HG02610 (cell line): ENCODE measurements around the gene SPACA4.

ENCODE experiments used
- ATAC-seq: cut with Tn5 transposase; IDR thresholded peaks from one replicate; pipeline ENCODE4 v1.9.1; 2021; ENCODE audit warnings: mild to moderate bottlenecking, moderate library complexity; ENCODE audit not compliant: unreplicated experiment

The SPACA4 gene

DNA sequence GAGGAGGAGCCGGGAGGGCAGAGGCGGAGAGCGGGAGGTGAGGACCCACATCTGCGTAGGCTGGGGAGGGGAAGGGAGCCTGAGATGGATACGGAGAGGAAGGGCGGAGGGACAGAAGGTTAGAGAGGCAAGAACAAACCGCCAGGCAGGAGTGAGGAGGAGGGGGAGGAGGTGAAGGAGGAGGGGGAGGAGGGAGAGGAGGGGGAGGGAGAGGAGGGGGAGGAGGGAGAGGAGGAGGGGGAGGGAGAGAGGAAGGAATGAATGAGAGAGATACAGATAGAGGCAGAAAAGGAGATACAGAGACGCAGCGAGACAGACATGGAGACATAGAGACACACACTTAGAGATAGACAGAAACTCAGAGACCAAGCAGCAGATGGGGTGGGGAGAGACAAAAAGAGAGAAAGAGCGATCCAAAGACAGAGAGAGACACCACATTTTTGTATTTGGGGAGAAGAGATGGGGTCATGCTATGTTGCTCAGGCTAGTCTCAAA lies 40.2 kb downstream of the SPACA4 start:
- no peak for ATAC-seq

DNA sequence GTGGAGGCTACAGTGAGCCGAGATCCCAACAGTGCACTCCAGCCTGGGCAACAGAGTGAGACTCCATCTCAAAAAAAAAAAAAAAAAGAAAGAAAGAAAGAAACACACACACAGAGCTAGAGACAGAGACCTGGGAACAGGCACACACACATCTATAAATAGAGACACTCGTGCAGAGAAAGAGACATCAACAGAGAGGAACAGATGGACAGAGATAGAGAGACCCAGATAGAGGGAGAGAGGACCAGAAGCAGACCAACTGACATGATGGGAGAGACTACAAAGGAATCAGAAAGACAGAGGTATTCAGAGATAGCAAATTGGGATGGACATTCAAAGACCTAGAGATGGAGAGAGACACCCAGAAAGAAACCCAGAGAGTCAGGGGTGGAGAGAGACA lies 41.6 kb downstream of the SPACA4 start:
- no peak for ATAC-seq

DNA sequence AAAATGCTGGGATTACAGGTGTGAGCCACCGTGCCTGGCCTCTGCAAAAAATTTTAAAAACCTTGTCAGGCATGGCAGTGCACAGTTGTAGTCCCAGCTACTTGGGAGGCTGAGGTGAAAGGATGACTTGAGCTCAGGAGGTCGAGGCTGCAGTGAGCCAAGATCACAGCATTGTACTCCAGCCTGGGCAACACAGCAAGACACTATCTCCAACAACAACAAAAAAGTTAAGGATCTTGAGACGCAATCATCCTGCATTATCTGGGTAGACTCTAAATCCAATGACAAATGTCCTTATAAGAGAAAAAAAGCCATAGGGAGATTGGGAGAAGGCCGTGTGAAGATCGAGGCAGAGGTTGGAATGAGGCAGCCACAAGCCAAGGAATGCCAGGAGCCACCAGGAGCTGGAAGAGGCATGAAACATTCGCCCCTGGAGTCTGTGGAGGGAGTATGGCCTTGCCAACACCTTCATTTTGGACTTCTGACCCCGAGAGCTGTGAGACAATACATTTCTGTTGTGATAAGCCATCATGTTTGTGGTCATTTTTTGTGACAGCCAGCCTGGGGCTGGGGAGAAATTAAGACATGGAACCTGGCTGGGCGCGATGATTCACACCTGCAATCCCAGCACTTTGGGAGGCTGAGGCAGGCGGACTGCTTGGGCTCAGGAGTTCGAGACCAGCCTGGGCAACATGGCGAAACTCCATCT lies 44.6 kb downstream of the SPACA4 start:
- no peak for ATAC-seq

DNA sequence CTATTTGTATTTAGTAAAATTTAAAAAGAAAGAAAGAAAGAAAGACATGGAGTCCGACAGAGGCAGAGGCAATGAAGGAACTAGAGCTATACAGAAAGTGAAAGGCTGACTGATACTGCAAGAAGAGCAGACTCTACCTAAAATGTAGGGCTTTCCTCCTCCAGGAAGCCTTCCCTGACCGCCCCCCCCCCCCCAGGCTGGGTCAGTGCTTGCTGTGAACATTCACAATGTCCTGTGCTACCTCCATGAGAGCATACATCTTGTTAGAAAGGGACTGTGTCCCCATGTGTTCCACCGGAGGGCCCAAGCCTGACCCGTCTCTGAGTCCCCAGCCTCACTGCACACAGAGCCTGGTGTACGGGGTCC lies 45.1 kb downstream of the SPACA4 start:
- no peak for ATAC-seq

- ATAC-seq, result no peak
Observed at GRCh38 chr19:48654299-48655059, 47.9 kb downstream of the SPACA4 start.

GRCh38 chr19:48656840-48657474 lies 50.4 kb downstream of the SPACA4 start:
- ATAC-seq, result no peak
